DND-41 (cell line): Measurements from ENCODE around the gene SOX11.

Experiments
- ATAC-seq: fragments of 200-7000 bp; cut with Tn5 transposase; 3 replicates; pipeline ENCODE4 v1.9.1; 2021; ENCODE audit warnings: low read depth; ENCODE audit not compliant: insufficient read depth
- DNase-seq: peaks from one replicate; pipeline ENCODE4 v3.0.0-alpha.2; 2020
- H2AFZ ChIP-seq: 2 replicates; pipeline ENCODE4 v1.6.0; 2012; ENCODE audit warnings: low read depth, low read length
- H3K27ac ChIP-seq: 2 replicates; pipeline ENCODE4 v1.5.1; 2012; ENCODE audit warnings: low read length, inconsistent platforms
- H3K27me3 ChIP-seq: fragments of 200-600 bp; sonication (generic); 2 replicates; pipeline ENCODE4 v1.6.0; 2012; ENCODE audit warnings: low read length, mild to moderate bottlenecking, inconsistent platforms; ENCODE audit not compliant: insufficient read depth, poor library complexity
- H3K36me3 ChIP-seq: 2 replicates; pipeline ENCODE4 v1.5.1; 2012; ENCODE audit warnings: low read length, inconsistent platforms; ENCODE audit not compliant: insufficient read depth
- H3K4me1 ChIP-seq: 2 replicates; pipeline ENCODE4 v1.5.1; 2012; ENCODE audit warnings: mild to moderate bottlenecking, low read length; ENCODE audit not compliant: insufficient read depth
- H3K4me2 ChIP-seq: 2 replicates; pipeline ENCODE4 v1.6.0; 2012; ENCODE audit warnings: mild to moderate bottlenecking, moderate library complexity, low read length, inconsistent platforms; ENCODE audit not compliant: insufficient read depth
- H3K4me3 ChIP-seq, 2 experiments: fragments of 200-600 bp in 1 of 2; shearing (Covaris generic) in 1 of 2; 2 replicates each; pipeline ENCODE4 v1.5.1; 2012 to 2016; ENCODE audit warnings: inconsistent platforms in 2 of 2, low read length in 2 of 2, mild to moderate bottlenecking in 2 of 2, low read depth in 1 of 2, moderate library complexity in 1 of 2
- H3K79me2 ChIP-seq: 2 replicates; pipeline ENCODE4 v1.6.0; 2012; ENCODE audit warnings: low read length, inconsistent platforms; ENCODE audit not compliant: insufficient read depth
- H3K9ac ChIP-seq: 2 replicates; pipeline ENCODE4 v1.6.0; 2012; ENCODE audit warnings: low read depth, mild to moderate bottlenecking, inconsistent platforms, low read length, moderate library complexity
- H3K9me3 ChIP-seq: 2 replicates; pipeline ENCODE4 v1.5.1; 2012; ENCODE audit warnings: low read length, moderate library complexity, mild to moderate bottlenecking, inconsistent platforms; ENCODE audit not compliant: insufficient read depth, severe bottlenecking
- H4K20me1 ChIP-seq: 2 replicates; pipeline ENCODE4 v1.6.0; 2012; ENCODE audit warnings: low read length; ENCODE audit not compliant: insufficient read depth
- EZH2 ChIP-seq: IDR thresholded peaks from 3 replicates; pipeline ENCODE4 v1.6.1; 2012; ENCODE audit warnings: borderline replicate concordance, low read depth, mild to moderate bottlenecking, moderate library complexity, low read length, inconsistent platforms; ENCODE audit not compliant: severe bottlenecking
- TF ChIP-seq, protein P1 (sequence below): IDR thresholded peaks from 2 replicates; pipeline ENCODE4 v1.5.1; 2012; ENCODE audit warnings: borderline replicate concordance, low read length, moderate library complexity, mild to moderate bottlenecking; ENCODE audit not compliant: poor library complexity, severe bottlenecking; ENCODE audit errors: extremely low read depth

The SOX11 gene

DNA sequence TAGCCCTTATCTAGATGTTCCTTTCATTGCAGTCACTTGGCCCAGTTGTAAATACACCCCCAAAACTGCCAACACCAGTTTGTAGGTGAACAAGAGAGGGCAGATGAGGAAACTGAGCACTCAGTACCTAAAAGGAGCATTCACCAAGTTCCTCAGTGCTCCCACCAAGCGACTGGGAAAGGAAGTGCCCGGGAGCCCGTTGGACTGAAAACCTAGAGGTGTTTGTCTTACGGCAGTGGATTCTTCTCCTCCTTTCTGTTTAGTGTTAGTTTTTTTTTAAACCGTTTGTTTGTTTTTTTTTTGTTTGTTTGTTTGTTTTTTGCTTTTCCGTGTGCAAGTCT lies 43.3 kb downstream of the SOX11 start:
- no peak for DNase-seq
- no peaks in the 10 kb centered on the region for H3K27me3 ChIP-seq
- no peak overlapping the region for H3K4me3 ChIP-seq
- no peak overlapping the region for H3K27ac ChIP-seq
- H3K36me3 ChIP-seq, result no peaks in the 10 kb centered on the region
- no peak overlapping the region for H3K4me2 ChIP-seq
- no peaks in the 10 kb centered on the region for H3K79me2 ChIP-seq
- H3K4me1 ChIP-seq, result no peaks in the 10 kb centered on the region
- H3K9me3 ChIP-seq, result no peaks in the 10 kb centered on the region
- H3K9ac ChIP-seq, result no peak overlapping the region
- H2AFZ ChIP-seq, result no peak overlapping the region
- no peaks in the 10 kb centered on the region for H4K20me1 ChIP-seq
- ATAC-seq, result no peak
- no peak for TF ChIP-seq EZH2

DNA sequence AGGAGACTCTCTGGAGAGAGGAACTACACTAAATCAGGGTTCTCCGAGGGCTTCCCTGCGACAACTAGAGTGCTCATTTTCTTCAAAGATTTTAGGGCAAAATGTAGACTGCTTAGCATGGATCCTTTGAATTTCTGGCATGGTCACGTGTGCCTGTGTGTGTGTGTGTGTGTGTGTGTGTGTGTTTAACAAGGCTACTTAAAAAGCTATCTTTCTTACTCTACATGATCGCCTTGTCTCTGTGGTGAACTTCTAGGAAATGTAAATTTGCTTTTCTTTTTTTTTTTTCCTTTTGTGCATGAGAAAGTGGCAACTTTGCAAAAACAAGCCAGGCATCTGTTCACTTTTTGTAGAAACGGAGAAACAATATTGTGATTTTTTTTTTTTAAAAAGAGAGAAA lies 43.9 kb downstream of the SOX11 start:
- Histone ChIP-seq H3K9ac (no peak overlapping the region), H3K4me1 (no peaks in the 10 kb centered on the region), H3K4me2 (no peak overlapping the region), H2AFZ (no peak overlapping the region), H3K9me3 (no peaks in the 10 kb centered on the region), H4K20me1 (no peaks in the 10 kb centered on the region), H3K27me3 (no peaks in the 10 kb centered on the region), H3K27ac (no peak overlapping the region), H3K36me3 (no peaks in the 10 kb centered on the region), H3K79me2 (no peaks in the 10 kb centered on the region), H3K4me3 (no peak overlapping the region)
- DNase-seq, result no peak
- TF ChIP-seq, protein P1, sequence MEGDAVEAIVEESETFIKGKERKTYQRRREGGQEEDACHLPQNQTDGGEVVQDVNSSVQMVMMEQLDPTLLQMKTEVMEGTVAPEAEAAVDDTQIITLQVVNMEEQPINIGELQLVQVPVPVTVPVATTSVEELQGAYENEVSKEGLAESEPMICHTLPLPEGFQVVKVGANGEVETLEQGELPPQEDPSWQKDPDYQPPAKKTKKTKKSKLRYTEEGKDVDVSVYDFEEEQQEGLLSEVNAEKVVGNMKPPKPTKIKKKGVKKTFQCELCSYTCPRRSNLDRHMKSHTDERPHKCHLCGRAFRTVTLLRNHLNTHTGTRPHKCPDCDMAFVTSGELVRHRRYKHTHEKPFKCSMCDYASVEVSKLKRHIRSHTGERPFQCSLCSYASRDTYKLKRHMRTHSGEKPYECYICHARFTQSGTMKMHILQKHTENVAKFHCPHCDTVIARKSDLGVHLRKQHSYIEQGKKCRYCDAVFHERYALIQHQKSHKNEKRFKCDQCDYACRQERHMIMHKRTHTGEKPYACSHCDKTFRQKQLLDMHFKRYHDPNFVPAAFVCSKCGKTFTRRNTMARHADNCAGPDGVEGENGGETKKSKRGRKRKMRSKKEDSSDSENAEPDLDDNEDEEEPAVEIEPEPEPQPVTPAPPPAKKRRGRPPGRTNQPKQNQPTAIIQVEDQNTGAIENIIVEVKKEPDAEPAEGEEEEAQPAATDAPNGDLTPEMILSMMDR, result no peak
- TF ChIP-seq EZH2, result no peak
- ATAC-seq, result no peak

DNA sequence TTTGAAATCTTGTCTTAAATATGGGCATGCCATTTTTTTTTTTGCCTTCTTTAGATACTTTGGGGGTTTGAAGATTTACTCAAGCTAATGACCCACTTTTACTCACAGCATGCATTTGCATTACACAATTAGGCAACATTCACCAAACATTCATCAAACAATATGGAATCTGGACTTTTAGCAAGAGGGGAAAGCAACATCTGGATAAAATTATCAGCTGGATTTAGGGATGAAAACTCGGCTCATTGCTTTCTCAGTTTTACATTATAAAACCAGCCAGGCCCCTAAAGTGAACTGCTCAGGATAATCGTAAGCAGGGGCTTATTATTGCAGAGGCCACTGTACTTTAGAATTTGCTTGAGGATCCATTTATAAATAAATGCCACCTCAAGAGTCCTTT lies 44.7 kb downstream of the SOX11 start:
- Histone ChIP-seq H3K4me2 (no peak overlapping the region), H3K9me3 (no peaks in the 10 kb centered on the region), H4K20me1 (no peaks in the 10 kb centered on the region), H3K79me2 (no peaks in the 10 kb centered on the region), H3K4me1 (no peaks in the 10 kb centered on the region), H2AFZ (no peak overlapping the region), H3K4me3 (no peak overlapping the region), H3K36me3 (no peaks in the 10 kb centered on the region), H3K27ac (no peak overlapping the region), H3K9ac (no peak overlapping the region), H3K27me3 (peaks cover 3% of the 10 kb centered on the region)
- ATAC-seq, result no peak
- TF ChIP-seq, protein P1, result no peak
- TF ChIP-seq EZH2, result no peak
- no peak for DNase-seq

DNA sequence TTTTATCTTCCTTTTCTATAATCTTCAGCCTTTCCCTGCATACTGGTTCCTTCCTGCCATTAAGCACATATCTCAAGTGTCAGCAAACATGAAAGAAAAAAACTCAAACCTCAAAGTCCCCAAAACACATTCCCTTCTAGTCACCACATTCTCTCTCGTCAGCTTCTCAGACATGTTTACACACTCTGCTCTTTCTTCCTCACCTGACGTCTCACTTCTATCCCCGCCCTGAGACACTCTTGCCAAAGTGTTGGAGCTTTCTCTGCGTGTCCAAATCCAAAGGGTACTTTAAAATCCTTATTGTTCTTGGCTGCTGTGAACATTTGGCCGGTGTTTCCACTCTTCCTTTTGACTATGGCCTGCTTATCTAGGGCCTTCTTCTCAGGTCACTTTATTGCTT lies 47.9 kb downstream of the SOX11 start:
- H3K4me2 ChIP-seq, result no peak overlapping the region
- H4K20me1 ChIP-seq, result no peaks in the 10 kb centered on the region
- H3K4me1 ChIP-seq, result no peaks in the 10 kb centered on the region
- DNase-seq (no peak), ATAC-seq (no peak)
- peaks cover 3% of the 10 kb centered on the region for H3K27me3 ChIP-seq
- TF ChIP-seq, protein P1, result no peak
- H3K27ac ChIP-seq, result no peak overlapping the region
- H3K79me2 ChIP-seq, result no peaks in the 10 kb centered on the region
- H2AFZ ChIP-seq, result no peak overlapping the region
- no peak overlapping the region for H3K9ac ChIP-seq
- no peak overlapping the region for H3K4me3 ChIP-seq
- H3K36me3 ChIP-seq, result no peaks in the 10 kb centered on the region
- H3K9me3 ChIP-seq, result no peaks in the 10 kb centered on the region
